ENCODE results near the gene RPUSD3.
A peak's percentile ranks its signal among the peaks of the same experiment; 100 is the strongest.

GRCh38 chr3:9825451-9826040, 18.3 kb downstream of the RPUSD3 start:
- TF ChIP-seq ZFX (CRISPR knock-in tag; IDR thresholded peaks at IDR 0.05) (no peak), HNRNPH1 (optimal IDR thresholded peaks at IDR 0.05; ENCODE audit: low read depth, low read length) (no peak), CREM (IDR thresholded peaks at IDR 0.05; ENCODE audit: low read depth) (no peak), SMARCA4 (IDR thresholded peaks at IDR 0.05) (no peak), CTCF (IDR thresholded peaks at IDR 0.05 in 2 of 3, conservative IDR thresholded peaks at IDR 0.05 in 1 of 3; ENCODE audit: insufficient read depth in 2 of 3, low read depth in 1 of 3, low read length in 3 of 3) (no peak), CEBPB (tag; IDR thresholded peaks at IDR 0.05) (no peak), POLR2AphosphoS2 (IDR thresholded peaks at IDR 0.05; ENCODE audit: low read length) (0 out of 2 replicates have a peak, but pooled peaks have one; percentile 12), NKRF (IDR thresholded peaks at IDR 0.05; ENCODE audit: borderline replicate concordance) (no peak), ZHX1 (conservative IDR thresholded peaks at IDR 0.05; ENCODE audit: low read length) (no peak), PHF8 (IDR thresholded peaks at IDR 0.05; ENCODE audit: borderline replicate concordance, low read length) (no peak), EZH2 (IDR thresholded peaks at IDR 0.05; ENCODE audit: borderline replicate concordance, low read depth, low read length) (no peak), POLR3G (IDR thresholded peaks at IDR 0.05; ENCODE audit: extremely low read depth, insufficient read length, insufficient replicate concordance) (no peak), RFX5 (IDR thresholded peaks at IDR 0.05; ENCODE audit: low read depth, low read length) (no peak), ZSCAN29 (IDR thresholded peaks at IDR 0.05) (no peak)

All from K562 (cell line).